GM19099 (cell line): ENCODE data around the gene PRKG1.

ENCODE experiments used
- POLR2A ChIP-seq: IDR thresholded peaks from 3 replicates; pipeline ENCODE4 v1.6.1; 2011; ENCODE audit warnings: low read depth; ENCODE audit not compliant: insufficient read length; ENCODE audit errors: extremely low read depth

Gene PRKG1

DNA sequence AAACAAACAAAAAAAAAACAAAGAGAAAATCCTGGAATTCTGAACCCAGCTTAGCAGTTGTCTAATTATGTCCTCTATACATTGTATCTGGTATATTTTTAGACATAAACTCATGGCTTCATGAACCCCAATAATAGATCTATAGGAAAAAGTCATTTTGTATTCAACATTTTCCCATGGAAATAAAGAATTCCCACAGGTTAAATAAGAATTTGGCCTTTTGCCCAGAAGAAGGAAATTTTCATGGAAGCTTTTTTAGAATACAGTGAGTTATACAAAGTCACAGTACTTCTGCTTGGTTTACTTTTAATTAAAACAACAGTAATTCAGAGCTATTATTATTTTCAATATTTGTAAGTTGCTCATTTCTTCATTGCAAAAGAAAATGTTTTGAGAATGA is 2.1 kb upstream of the PRKG1 start:
- TF ChIP-seq POLR2A, result no peak

DNA sequence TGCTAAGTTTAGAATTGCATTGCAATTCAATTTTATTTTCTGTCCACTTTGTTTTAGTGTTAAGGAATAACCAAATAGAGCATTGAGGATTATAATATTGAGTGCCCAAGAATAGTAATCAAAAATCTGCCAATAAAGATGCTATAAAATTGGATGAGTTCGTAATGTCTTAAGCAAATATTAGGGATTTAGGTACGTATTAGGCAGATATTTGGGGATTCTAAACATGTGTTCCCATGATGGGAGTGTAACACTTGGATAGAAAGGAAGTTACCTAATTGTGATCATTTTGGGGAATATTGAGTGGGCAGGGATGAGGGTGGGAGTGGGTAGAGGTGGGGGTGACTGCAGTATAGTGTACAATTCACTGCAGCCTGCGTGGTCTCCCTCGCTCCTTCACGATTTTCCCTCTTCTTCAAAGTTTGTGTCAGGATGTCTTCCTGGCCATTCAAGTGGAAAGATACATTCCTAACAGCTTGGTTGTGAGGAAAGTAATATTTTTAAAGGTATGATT is 1.3 kb upstream of the PRKG1 start:
- TF ChIP-seq POLR2A, result no peak

DNA sequence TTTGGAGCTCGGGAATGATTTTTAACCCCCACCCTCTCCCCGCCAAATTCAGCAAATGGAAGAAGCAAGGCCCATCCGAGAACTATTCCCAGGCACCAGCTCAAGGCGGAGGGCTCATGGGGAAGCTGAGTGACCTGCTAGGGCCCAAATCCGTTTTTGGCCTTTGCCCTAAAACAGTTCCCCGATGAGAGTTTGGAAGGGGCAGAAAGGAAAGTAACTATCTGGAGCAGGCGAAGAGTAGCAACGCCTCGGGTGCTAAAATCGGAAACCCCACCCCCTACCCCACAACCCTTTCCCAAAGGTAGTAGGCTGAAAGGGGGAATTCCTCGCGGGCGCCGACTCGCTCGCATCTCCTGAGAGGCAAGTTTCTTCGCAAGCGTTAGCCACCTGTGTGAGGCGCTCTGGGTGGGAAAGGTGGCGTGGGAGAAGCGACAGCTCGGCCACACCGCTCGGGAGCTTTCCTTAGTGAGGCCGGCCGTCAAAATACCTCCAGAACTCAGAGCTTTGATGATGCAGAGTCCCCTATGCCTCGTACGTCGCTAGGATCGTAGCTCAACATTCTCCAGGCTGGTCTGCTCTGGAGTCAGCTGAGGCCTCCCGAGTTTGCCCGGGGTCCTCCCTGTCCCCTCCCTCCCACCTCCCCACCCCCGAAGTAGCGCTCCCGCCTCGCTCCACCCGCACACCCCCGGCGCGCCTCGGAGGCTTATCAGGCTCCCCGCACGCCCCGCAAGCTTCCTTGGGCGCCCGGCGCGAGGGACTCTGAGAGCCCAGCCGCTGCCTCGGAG is 642 bp upstream of the PRKG1 start:
- no peak for TF ChIP-seq POLR2A

DNA sequence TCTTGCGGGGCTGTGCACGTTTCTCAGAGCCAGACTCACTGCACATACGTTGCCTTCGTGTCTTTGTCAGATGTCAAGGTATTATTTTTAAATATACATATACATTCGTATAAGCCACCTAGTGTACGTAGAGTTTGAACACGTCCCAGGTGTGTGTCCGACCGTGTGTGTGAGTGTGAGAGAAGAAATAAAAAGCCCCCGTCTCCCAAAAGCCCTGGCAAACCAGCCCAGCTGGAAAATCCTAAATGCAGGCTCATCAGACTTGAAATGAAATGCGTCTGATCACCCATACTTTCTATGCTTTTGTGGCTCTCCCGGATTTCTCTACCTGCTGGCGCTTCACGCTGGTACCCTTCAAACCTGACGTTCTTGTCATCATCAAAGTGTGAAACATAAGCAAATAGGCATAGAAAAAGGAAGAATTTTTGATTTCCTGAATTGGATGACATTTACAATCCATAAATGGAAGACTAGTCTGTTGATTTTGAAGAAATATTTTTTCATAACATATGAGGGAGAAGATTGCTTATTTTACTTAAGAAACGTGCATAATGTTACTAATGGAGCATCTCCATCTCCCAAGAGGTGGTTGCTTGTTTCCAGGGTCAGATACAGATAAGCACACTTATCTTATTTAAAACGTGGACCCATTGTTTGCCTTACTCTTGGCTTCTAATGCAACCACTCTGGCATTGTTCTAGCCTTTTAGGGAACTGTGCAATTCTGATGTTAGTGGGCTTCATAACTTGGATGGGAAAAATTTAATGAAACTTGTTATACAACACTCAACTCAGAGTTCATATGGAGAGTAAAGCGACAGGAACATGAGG is 971 bp downstream of the PRKG1 start:
- TF ChIP-seq POLR2A, result no peak

DNA sequence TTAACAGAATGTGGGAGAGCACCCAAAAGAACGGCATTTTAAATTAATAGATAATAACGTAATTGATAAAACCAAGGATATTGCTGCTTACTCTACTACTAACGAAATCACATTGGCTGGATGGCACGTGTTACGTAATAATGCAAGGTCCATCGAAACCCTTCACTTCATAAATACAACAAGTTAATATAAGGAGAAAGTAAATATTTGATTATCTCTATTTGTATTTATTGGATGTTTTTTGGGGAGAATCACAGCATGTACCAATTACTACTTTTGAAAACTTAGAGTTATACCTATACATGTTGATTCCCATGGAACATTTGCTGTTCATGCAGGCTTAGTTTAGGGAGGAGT is 1.6 kb downstream of the PRKG1 start:
- no peak for TF ChIP-seq POLR2A

DNA sequence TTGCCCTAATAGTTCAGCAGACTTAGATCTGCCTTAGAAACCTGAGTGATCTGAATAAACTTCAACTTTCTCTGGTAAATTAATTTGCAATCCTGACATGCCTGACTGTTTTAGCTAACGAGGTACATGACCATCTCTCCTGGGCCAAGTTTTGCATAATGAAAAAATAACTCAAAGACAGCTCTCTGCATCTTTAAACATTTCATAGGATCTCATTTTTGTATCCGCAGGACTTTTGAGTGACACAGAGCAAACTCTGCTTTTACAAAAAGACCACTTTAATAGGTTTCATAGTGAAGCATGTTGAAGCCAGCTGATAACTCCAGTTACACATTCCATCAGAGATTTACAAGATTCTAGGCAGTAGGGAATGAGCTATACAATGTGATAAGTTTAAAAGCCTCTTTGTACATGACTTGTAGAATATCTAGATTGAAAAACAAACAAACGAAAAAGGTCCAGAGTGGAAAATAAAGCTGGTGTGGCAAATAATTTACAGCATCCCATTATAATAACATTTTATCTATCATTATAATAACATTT is 2.1 kb downstream of the PRKG1 start:
- TF ChIP-seq POLR2A, result no peak

DNA sequence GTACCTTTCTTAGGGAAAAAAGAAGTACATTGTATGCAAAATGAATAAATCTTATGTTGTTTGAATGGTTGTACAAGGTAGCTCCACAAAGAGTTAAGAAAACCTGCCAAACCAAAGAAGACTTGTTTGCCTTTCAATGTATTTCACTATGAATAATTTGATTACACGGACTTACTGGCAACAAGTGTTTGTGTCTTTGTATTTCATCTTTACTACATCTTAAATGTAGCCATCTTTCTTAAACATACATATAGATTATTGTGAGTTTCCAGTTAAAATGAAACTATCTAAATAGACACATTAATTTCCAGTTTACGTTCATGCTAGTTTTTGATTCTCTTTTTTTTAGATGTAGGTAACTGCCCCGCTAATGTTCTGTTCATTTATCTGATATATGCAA is 2.8 kb downstream of the PRKG1 start:
- TF ChIP-seq POLR2A, result no peak

DNA sequence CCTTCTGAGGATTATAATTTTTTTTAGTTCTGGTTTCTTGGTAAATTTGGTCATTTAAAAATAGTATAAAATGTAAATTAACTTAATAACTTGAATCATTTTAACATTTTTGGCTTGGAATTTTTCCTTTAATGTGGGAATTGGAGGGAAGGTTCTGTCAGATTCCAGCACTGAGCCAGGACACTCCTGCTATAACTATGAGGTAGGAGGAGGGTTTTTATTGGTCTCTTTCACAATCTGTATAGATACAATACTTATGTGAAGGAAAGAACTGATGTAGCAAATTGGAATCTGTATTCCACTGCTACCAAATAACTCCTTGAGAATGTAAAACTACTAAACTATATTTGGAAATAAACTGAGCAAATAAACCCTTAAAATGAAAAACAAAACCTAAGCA is 3.2 kb downstream of the PRKG1 start:
- no peak for TF ChIP-seq POLR2A

DNA sequence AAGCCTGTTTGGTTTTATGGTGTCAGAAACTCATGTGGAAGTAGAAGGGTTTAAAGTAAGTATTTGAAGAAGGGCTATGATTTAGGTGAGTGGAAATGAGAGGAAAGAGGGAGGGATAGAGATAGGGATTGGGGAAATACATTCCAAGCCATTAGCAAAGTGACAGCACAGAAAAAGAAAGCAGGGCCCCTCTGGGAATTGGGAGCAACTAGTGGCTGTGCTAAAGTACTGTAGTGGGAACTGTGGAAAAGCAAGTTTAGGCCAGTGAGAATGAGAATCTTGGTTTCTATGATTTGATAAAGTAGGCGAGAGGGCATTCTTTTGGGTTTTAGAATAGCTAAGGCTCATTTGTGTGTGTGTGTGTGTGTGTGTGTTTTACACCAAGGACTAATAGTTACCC is 5.0 kb downstream of the PRKG1 start:
- no peak for TF ChIP-seq POLR2A

DNA sequence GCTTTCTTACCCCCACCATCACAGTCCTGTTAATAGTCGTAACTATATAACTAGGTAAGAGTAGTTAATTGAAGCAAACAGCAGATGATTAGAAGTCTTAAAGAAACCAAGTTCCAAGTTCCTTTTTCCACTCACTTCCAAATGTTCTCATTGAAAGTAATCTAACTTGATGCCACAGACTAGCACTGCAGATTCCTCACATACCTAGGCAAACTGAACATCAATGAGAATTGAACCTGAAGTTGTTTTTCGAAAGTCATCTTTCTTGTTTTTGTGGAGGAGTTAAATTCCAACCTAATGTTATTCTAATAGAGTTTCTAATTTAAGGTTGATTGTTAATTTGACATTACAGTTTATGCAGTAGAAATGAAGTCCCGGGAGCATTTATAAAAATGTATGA is 5.5 kb downstream of the PRKG1 start:
- no peak for TF ChIP-seq POLR2A

DNA sequence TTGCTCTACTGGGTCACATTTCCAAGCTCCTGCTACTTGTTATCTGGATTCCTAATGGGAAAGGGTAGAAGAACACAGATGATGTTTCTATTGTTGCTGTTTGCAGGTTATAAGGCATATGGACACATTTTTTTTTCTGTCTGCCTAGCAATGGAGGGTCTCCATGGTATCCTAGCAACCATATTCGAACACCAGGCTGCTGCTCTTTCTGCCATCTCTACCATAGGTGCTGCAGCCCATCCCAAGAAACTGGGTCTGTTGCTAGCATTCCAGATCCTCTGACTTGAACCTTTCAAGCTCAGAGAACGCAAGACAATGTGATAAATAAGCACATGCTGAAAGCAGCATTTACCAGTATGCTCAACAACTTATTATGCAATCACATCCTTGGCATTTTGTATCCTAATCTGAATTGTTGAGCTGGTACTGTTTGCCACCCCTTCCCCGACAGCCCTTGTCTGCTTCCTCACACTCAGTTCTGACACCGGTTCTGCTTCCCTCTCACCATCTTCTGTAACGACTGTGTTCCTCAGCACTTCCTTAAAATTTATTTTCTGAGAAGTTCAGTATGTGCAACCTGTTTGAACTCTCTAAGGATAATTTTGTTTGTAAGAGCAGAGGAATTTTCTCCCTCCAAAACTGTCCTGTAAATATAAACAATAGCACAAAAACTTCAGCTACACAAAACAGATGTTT is 6.2 kb downstream of the PRKG1 start:
- TF ChIP-seq POLR2A, result no peak

DNA sequence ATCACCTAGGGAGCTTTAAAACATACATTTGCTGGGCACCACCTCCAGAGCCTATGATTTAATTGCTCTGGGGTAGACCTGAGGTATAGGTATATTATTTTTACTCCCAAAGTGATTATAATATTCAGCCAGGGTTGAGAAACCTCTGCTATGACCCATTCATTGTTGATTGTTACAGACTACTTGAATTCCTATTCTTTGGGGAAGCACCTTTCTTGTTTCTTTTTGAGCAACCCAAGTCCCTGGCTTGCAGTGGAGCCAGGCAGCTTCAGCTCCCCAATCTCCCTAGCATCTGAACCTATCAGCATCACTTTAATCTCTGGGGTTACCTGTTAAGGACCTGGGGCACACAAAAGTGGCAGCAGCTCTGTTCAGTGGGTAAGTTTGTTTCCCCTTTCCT is 8.6 kb downstream of the PRKG1 start:
- no peak for TF ChIP-seq POLR2A

DNA sequence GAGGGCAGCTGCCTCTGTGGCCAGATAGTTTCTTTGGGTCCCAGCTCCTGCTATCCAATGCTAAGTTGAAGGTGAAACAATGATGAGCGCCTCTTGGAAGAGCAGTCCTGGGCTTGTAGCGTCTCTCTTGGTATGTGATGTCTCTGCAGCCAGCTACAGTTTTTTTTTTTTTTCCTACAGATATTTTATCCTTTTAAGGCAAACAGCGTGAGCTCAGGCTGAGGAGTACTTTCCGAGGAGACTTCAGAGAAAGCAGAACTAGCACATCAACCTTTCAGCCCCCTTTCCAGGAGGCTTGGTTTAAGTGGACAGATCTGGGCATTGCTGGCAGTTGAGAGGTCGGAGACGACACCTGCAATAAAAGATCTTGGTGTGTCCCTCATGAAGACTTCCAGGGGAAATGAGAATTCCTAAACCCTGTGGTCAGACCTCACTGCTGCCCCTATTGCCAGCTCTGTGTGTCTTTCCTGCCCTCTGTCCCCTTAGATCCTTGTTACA is 9.1 kb downstream of the PRKG1 start:
- TF ChIP-seq POLR2A, result no peak

DNA sequence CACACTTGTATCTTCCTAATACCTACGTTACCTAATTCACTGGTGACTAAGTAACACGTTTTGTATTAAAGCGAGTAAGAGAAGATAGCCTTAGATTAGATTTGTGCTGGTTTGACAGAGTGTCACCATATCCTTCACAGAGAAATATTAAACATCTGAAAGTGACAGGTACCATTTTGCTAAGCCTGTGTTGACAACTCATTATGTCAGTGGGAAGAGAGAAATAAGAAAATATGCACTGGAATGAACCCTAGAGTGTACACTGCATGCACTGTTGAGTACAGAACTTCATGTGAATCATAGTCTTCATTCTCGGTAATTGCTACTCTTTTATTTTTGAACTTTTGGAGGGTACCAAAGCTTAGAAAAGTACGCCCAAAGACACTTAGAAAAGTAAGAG is 10.9 kb downstream of the PRKG1 start:
- no peak for TF ChIP-seq POLR2A

DNA sequence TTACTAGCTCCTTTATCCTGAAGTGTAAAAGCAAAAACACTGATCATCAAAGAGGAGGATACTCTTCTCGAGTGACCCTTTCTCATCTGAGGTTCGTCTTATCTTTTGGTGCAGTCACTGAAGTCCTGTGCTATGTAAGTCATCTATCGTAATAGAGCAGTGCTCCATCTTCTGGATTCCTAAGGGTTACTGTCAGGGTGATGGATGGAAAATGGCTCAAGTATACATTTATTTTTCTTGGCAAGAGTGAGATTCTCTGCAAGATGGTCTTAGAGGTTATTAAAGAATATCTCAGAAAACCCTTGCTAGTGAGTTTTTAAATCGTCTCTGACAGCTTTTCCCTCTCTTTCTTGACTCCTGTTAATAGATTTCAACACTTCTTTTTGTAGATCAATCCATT is 12.4 kb downstream of the PRKG1 start:
- TF ChIP-seq POLR2A, result no peak

DNA sequence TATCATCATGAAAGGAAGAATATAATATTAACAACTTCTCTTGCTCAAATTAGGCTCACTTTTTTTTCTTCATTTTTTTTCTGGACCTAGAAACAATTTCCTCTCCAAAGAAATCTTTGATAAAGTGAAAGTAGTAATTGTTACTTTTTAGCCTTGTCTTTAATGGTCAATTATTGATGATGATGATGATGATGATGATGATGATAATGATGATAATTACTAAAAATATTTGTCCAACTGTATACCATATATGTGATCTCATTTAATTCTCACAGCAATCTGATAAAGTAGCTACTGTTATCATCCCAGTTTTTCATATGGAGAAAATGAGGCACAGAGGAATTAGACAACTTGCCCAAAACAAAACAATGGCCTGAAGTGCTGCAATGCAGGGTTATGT is 12.8 kb downstream of the PRKG1 start:
- TF ChIP-seq POLR2A, result no peak

DNA sequence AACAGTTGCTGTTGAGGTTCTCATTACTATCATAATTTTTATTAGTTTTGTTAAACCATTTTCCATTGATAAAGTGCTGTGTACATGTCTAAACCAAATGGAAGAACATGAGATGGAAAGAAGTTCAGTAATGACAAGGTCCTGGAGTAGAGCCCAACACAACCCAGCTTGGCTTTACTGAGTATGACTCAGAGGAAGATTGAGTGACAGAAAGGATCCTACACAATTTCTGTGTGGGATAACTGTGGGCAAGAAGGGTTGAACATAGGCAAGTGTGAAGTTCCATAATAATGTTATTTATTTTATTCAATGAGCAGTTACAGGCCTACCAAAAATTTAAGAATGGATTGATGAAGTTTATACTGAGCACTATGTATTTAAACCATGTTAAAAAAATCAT is 15.9 kb downstream of the PRKG1 start:
- TF ChIP-seq POLR2A, result no peak
